ENCODE results near the gene PADI3. TPM values are rescaled to one million over a fixed set of nuclear protein-coding genes. Genes with fewer than 3 reads are reported as not detected.

The PADI3 gene
- polyA plus RNA-seq, 1 donor (not counting 4 experiments of a cell fraction or from before 2014, with no cell fraction given): 6.1 TPM

DNA sequence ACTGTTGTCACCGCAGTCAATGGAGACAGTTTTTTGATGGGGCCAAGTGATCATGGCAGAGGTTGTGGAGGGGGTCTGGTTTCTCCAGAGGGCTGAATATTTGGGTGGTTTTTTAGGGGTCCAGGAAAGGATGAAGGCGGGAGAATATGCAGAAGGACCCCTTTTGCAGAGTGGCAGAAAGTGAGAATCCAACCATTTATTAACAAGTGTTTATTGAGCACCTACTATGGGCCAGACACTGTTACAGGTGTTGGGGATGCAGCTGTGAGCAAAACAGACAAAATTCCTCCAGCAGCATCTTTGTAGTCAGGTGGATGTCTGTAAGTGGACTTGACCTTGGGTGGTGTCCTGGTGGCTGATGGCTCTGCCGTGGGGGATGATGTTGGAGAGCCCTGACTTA, 28.6 kb upstream of the PADI3 start:
- no peaks in the 10 kb centered on the region for H3K36me3 ChIP-seq (ENCODE audit: control insufficient read depth in 2 of 2, extremely low read depth in 1 of 2, insufficient read depth in 2 of 2, low read length in 2 of 2)
- no peaks in the 10 kb centered on the region for H4K20me1 ChIP-seq (ENCODE audit: control insufficient read depth, extremely low read depth, insufficient read depth, low read length)
- H3K79me2 ChIP-seq (ENCODE audit: control insufficient read depth, insufficient read depth, low read length): no peaks in the 10 kb centered on the region
- H3K9ac ChIP-seq (ENCODE audit: control insufficient read depth, extremely low read depth, insufficient read depth, low read length): no peak overlapping the region
- H2AFZ ChIP-seq (ENCODE audit: control insufficient read depth, low read length): no peak overlapping the region
- no peaks in the 10 kb centered on the region for H3K9me1 ChIP-seq (ENCODE audit: control insufficient read depth, extremely low read depth, insufficient read depth, low read length)
- H3K9me3 ChIP-seq (ENCODE audit: control insufficient read depth, low read depth, low read length): no peaks in the 10 kb centered on the region
- no peaks in the 10 kb centered on the region for H3K27me3 ChIP-seq (ENCODE audit: control insufficient read depth, extremely low read depth, insufficient read depth, low read length)
- FAIRE-seq (no peak), DNase-seq (ENCODE audit: low read depth, low spot score) (no peak)
- no peak overlapping the region for H3K4me3 ChIP-seq (ENCODE audit: control insufficient read depth in 2 of 3, extremely low read depth in 1 of 3, insufficient read depth in 2 of 3, low read depth in 1 of 3, low read length in 3 of 3)
- no peak overlapping the region for H3K27ac ChIP-seq (ENCODE audit: control insufficient read depth, insufficient read depth, low read length)
- dilution Hi-C loops (cut with MboI; ENCODE audit: extremely low pct_ligation_motif_present, low sequenced_read_pairs): no loop called here
- H3K4me1 ChIP-seq (ENCODE audit: control insufficient read depth, extremely low read depth, insufficient read depth, low read length): peaks cover 8% of the 10 kb centered on the region
- no peak overlapping the region for H3K4me2 ChIP-seq (ENCODE audit: control insufficient read depth, extremely low read depth, insufficient read depth, low read depth, low read length)
- TF ChIP-seq CTCF (optimal IDR thresholded peaks at IDR 0.05 in 1 of 3, IDR thresholded peaks at IDR 0.05 in 1 of 3, conservative IDR thresholded peaks at IDR 0.05 in 1 of 3; ENCODE audit: extremely low read depth in 1 of 3, insufficient read depth in 2 of 3, low read length in 3 of 3) (no peak), EZH2 (IDR thresholded peaks at IDR 0.05; ENCODE audit: low read length) (no peak)

DNA sequence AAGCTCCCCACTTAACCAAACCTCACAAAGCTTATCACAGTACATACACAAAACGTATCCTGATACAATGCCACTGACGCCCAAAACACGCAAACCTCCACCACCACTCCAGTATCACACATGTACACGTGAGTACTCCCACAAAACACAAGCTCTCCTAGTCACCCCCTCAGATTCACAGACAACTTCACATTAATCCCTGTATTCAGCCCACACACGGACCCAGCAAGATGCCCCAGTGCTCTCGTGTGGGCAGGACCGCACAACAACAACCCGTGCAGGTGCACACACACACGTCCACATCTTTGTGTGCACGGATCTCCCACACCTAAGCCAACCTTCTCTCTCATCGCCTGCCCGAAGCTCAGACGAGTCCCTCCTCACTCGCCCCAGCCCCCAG, 26.3 kb upstream of the PADI3 start:
- DNase-seq (ENCODE audit: low read depth, low spot score) (no peak), FAIRE-seq (no peak)
- Histone ChIP-seq H3K4me1 (ENCODE audit: control insufficient read depth, extremely low read depth, insufficient read depth, low read length) (peaks cover 8% of the 10 kb centered on the region), H3K9ac (ENCODE audit: control insufficient read depth, extremely low read depth, insufficient read depth, low read length) (no peak overlapping the region), H2AFZ (ENCODE audit: control insufficient read depth, low read length) (no peak overlapping the region), H3K9me1 (ENCODE audit: control insufficient read depth, extremely low read depth, insufficient read depth, low read length) (no peaks in the 10 kb centered on the region), H3K27me3 (ENCODE audit: control insufficient read depth, extremely low read depth, insufficient read depth, low read length) (no peaks in the 10 kb centered on the region), H3K36me3 (ENCODE audit: control insufficient read depth in 2 of 2, extremely low read depth in 1 of 2, insufficient read depth in 2 of 2, low read length in 2 of 2) (no peaks in the 10 kb centered on the region), H3K9me3 (ENCODE audit: control insufficient read depth, low read depth, low read length) (no peaks in the 10 kb centered on the region), H3K79me2 (ENCODE audit: control insufficient read depth, insufficient read depth, low read length) (no peaks in the 10 kb centered on the region), H3K4me2 (ENCODE audit: control insufficient read depth, extremely low read depth, insufficient read depth, low read depth, low read length) (no peak overlapping the region), H3K27ac (ENCODE audit: control insufficient read depth, insufficient read depth, low read length) (no peak overlapping the region), H4K20me1 (ENCODE audit: control insufficient read depth, extremely low read depth, insufficient read depth, low read length) (no peaks in the 10 kb centered on the region), H3K4me3 (ENCODE audit: control insufficient read depth in 2 of 3, extremely low read depth in 1 of 3, insufficient read depth in 2 of 3, low read depth in 1 of 3, low read length in 3 of 3) (no peak overlapping the region)
- TF ChIP-seq EZH2 (IDR thresholded peaks at IDR 0.05; ENCODE audit: low read length): no peak
- TF ChIP-seq CTCF (optimal IDR thresholded peaks at IDR 0.05 in 1 of 3, IDR thresholded peaks at IDR 0.05 in 1 of 3, conservative IDR thresholded peaks at IDR 0.05 in 1 of 3; ENCODE audit: extremely low read depth in 1 of 3, insufficient read depth in 2 of 3, low read length in 3 of 3): no peak
- dilution Hi-C loops (cut with MboI; ENCODE audit: extremely low pct_ligation_motif_present, low sequenced_read_pairs): no loop called here
